ENCODE data around the gene RAD9A. TPM values are rescaled to one million over a fixed set of nuclear protein-coding genes. Genes with fewer than 3 reads are reported as not detected.
A peak's percentile ranks its signal among the peaks of the same experiment; 100 is the strongest.

RAD9A gene
- total RNA-seq, 2 experiments from 2014 or later = 29.7 to 30.6 TPM

- DNase-seq (peak; percentile 71), ATAC-seq (no peak)
- peak; percentile 98 for TF ChIP-seq CTCF (IDR thresholded peaks at IDR 0.05)
- no peaks in the 10 kb centered on the region for H3K27me3 Mint-ChIP-seq
- ChIA-PET CTCF (interaction anchor here (0.7 to 12.1 kb wide), 42 partner anchors 10 to 316 kb away, joined by 3 to 883 read pairs (median 4); partner anchors contain the start of genes AIP, CDK2AP2, CLCF1 and GRK2), POLR2A (interaction anchor here (0.6 to 1.9 kb wide), 12 partner anchors 9 to 154 kb away, joined by 3 to 7 read pairs (median 4); partner anchors contain the start of genes PITPNM1, PPP1CA and RAD9A)
- peak overlapping the region; percentile 83 for H3K4me3 Mint-ChIP-seq
- peaks cover 41% of the 10 kb centered on the region for H3K4me1 Mint-ChIP-seq (ENCODE audit: low read depth)
- no peaks in the 10 kb centered on the region for H3K9me3 Mint-ChIP-seq
- H3K27ac Mint-ChIP-seq = peak overlapping the region; percentile 73
- intact Hi-C loops (cut with micrococcal nuclease) = no loop called here
- H3K36me3 Mint-ChIP-seq (ENCODE audit: low read depth) = peaks cover 1% of the 10 kb centered on the region
These were observed 40.3 kb upstream of the RAD9A start for GRCh38 chr11:67351275-67352005.

GRCh38 chr11:67352546-67353316 lies 39.1 kb upstream of the RAD9A start:
- peak; percentile 52 for ATAC-seq
- Mint-ChIP-seq H3K36me3 (ENCODE audit: low read depth) (peaks cover 1% of the 10 kb centered on the region), H3K27ac (peak overlapping the region; percentile 98), H3K4me3 (peak overlapping the region; percentile 83), H3K4me1 (ENCODE audit: low read depth) (peaks cover 45% of the 10 kb centered on the region), H3K27me3 (no peaks in the 10 kb centered on the region), H3K9me3 (no peaks in the 10 kb centered on the region)
- intact Hi-C loops (cut with micrococcal nuclease) = no loop called here
- peak; percentile 75 for DNase-seq
- POLR2A ChIA-PET = interaction anchor here (0.8 to 3.5 kb wide), 13 partner anchors 11 to 153 kb away, joined by 3 to 22 read pairs (median 4); partner anchors contain the start of genes PITPNM1 and RAD9A
- CTCF ChIA-PET = interaction anchor here (0.6 to 12.1 kb wide), 18 partner anchors 7 to 296 kb away, joined by 3 to 883 read pairs (median 4); partner anchors contain the start of genes CLCF1, GRK2, KDM2A and PPP1CA
- TF ChIP-seq CTCF (IDR thresholded peaks at IDR 0.05) = no peak

DNA sequence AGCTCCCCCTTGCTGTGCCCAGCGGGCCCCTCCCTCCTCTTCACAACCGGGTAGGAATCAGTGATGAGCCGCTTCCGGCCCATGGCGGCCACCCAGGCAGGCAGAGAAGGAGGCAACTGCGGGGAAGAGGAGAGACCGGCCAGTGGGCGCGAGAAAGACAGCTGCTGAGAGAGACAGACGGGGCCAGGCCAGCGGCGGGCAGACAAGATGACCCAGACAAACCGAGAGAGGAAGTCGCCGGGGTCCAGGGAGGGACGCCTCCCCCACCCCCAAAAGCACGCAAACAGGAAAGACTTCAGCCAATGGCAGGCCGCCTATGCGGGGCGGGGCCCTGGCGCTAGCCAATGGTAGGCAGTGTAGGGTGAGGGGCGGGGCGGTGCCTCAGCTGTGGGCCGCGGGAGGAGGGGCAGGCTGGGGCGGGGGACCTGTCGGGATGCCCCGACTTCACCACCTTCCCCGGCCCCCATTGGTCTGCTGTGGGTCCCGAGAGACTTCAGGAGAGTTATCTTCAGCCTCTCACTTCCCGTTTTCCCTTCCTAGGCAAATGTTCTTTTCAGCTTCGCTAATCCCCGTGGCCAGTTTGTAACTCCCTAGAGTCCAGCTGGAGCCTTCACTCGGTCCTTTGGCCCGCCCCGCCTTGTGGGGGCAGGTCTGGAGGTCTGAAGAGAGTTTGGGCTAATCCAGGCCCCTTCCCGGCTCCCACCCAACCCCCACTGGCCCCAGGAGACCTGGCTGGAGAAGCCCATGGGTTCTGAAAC lies 38.3 kb upstream of the RAD9A start, which contains the start of gene POLD4:
TSS of gene POLD4 (minus strand) at position 230 of the 758 bp plus-strand sequence. CDS start at position 83, 147 bp downstream.
- Mint-ChIP-seq H3K36me3 (ENCODE audit: low read depth) (peaks cover 1% of the 10 kb centered on the region), H3K4me1 (ENCODE audit: low read depth) (peaks cover 38% of the 10 kb centered on the region), H3K27me3 (peaks cover 3% of the 10 kb centered on the region), H3K9me3 (no peaks in the 10 kb centered on the region), H3K27ac (peak within 1 kb of the TSS; percentile 98), H3K4me3 (peak within 1 kb of the TSS; percentile 83)
- peak; percentile 90 for ATAC-seq
- POLR2A ChIA-PET = interaction anchor here (0.6 to 3.5 kb wide), 15 partner anchors 8 to 131 kb away, joined by 3 to 22 read pairs (median 4); partner anchors contain the start of gene RAD9A
- no peak for TF ChIP-seq CTCF (IDR thresholded peaks at IDR 0.05)
- CTCF ChIA-PET = interaction anchor here (1.1 to 12.1 kb wide), 17 partner anchors 7 to 295 kb away, joined by 3 to 883 read pairs (median 3); partner anchors contain the start of genes CLCF1, GRK2, GSTP1 and KDM2A
- peak; percentile 98 for DNase-seq
- intact Hi-C loops (cut with micrococcal nuclease) = no loop called here

DNA sequence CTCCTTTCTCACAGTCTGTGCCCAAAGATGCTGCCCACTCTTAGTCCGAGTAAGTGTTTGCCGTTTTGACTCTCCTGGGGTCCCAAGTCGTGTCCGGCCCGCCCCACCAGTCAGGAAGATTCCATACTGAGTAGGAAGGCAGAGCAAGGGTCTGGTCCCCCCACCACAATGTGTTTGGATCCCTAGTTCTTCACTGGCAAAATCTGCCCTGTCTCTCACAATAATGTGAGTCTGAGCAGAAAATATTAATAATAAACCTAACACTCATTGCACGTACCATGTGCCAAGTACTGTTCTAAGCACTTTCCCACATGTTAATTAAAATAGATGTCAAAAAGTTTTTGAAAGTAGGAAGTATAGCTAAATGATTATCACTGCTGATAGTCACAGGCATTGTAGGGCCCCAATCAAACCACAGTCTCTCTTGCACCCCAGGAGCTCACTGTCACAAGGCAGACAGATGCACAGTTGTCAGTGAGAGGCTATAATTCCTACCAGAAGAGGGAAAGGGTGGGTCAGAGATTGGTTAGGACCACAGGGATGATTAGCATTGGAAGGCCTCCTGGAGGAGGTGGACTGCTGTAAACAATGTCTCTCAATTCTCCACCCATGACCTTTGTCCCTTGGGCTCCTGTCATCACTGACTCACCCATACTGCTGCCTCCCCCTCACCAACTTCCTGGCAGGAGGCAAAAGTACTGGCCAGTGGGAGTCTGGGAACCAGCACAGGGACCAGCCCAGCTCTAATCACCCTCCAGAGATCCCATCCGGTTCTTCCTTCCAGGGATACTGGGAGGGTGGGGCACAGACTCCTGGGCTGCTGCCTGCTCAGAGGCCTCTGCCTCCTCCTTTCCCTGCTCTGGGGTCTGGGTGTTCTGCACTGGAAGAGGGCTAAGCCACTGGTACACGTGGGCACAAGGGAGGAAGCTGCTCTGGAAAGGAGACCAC lies 37.4 kb upstream of the RAD9A start:
- no peaks in the 10 kb centered on the region for H3K9me3 Mint-ChIP-seq
- peak overlapping the region; percentile 83 for H3K4me3 Mint-ChIP-seq
- peaks cover 35% of the 10 kb centered on the region for H3K4me1 Mint-ChIP-seq (ENCODE audit: low read depth)
- H3K36me3 Mint-ChIP-seq (ENCODE audit: low read depth) = peaks cover 1% of the 10 kb centered on the region
- ATAC-seq (peak; percentile 4), DNase-seq (peak; percentile 52)
- peaks cover 3% of the 10 kb centered on the region for H3K27me3 Mint-ChIP-seq
- H3K27ac Mint-ChIP-seq = peak overlapping the region; percentile 91
- TF ChIP-seq CTCF (IDR thresholded peaks at IDR 0.05) = no peak
- POLR2A ChIA-PET = interaction anchor here (0.6 to 3.5 kb wide), 11 partner anchors 9 to 130 kb away, joined by 3 to 22 read pairs (median 4); partner anchors contain the start of gene RAD9A
- CTCF ChIA-PET = interaction anchor here (0.6 to 12.1 kb wide), 11 partner anchors 8 to 230 kb away, joined by 3 to 883 read pairs (median 3); partner anchors contain the start of genes CLCF1, GSTP1 and PPP1CA
- intact Hi-C loops (cut with micrococcal nuclease) = no loop called here
